Left ventricle myocardium inferior (tissue), 1 donor: ENCODE data around the gene EMID1. TPM values are rescaled to one million over a fixed set of nuclear protein-coding genes. Genes with fewer than 3 reads are reported as not detected.

Source experiments
- DNase-seq: peaks from one replicate; pipeline ENCODE4 v3.0.0-alpha.2; 2020
- H3K27ac ChIP-seq: fragments of 200-600 bp; replicated peaks from 2 replicates; pipeline ENCODE4 v1.8.0; 2021
- H3K27me3 ChIP-seq: fragments of 200-600 bp; 2 replicates; pipeline ENCODE4 v1.8.0; 2021; ENCODE audit warnings: low read depth
- H3K36me3 ChIP-seq: fragments of 200-600 bp; 2 replicates; pipeline ENCODE4 v1.8.0; 2021
- H3K4me1 ChIP-seq: fragments of 200-600 bp; 2 replicates; pipeline ENCODE4 v1.8.0; 2021
- H3K4me3 ChIP-seq: fragments of 200-600 bp; 2 replicates; pipeline ENCODE4 v1.8.0; 2021; ENCODE audit warnings: mild to moderate bottlenecking, moderate library complexity
- H3K9me3 ChIP-seq: fragments of 200-600 bp; replicated peaks from 2 replicates; pipeline ENCODE4 v1.8.0; 2021
- intact Hi-C: fragments of 100-400 bp; cut with micrococcal nuclease; formaldehyde crosslinking; loops from one replicate; pipeline ENCODE4 v1.11.0; 2022
- total RNA-seq: library from RNA; stranded (reverse); fragmentation: NEBNext Ultra II Directional; extraction: Animal tissue kit (Norgen Biotek cat#: 25700); gene quantifications from one replicate; pipeline ENCODE4 v1.2.1, GENCODE V29; 2021
- TF ChIP-seq, protein P1 (sequence below): fragments of 200-600 bp; IDR thresholded peaks from 2 replicates; pipeline ENCODE4 v1.8.0; 2021; ENCODE audit warnings: antibody characterized with exemption, mild to moderate bottlenecking, borderline replicate concordance
- donor health status: DM: no; HTN: yes; CAD: no; lungs with severe emphysema.

Gene EMID1
- total RNA-seq, 1 donor from 2014 or later, result 0.74 TPM

DNA sequence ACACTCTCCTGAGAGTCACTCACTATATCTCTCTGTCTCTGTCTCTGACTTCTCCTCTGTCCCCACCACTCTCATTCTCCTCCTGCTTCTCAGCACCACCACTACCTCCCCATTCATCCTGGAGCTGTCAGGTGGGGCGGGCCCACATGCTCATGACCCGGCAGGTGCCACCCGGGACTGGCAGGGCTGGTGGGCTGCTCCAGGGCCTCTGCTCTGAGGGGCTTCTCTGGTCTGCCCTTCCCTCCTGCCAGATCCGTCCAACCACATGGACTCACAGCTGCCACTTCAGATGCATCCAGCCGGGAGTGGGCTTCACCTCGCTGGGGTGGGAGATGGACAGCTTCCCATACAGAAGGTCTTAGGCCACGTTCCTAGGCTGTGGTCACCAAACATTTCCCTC lies 4.8 kb upstream of the EMID1 start:
- Histone ChIP-seq H3K4me3 (no peak overlapping the region), H3K36me3 (no peaks in the 10 kb centered on the region), H3K4me1 (peaks cover 20% of the 10 kb centered on the region), H3K27me3 (peaks cover under 1% of the 10 kb centered on the region), H3K27ac (no peak overlapping the region), H3K9me3 (peaks cover 3% of the 10 kb centered on the region)
- intact Hi-C loops, result no loop called here
- TF ChIP-seq, protein P1, sequence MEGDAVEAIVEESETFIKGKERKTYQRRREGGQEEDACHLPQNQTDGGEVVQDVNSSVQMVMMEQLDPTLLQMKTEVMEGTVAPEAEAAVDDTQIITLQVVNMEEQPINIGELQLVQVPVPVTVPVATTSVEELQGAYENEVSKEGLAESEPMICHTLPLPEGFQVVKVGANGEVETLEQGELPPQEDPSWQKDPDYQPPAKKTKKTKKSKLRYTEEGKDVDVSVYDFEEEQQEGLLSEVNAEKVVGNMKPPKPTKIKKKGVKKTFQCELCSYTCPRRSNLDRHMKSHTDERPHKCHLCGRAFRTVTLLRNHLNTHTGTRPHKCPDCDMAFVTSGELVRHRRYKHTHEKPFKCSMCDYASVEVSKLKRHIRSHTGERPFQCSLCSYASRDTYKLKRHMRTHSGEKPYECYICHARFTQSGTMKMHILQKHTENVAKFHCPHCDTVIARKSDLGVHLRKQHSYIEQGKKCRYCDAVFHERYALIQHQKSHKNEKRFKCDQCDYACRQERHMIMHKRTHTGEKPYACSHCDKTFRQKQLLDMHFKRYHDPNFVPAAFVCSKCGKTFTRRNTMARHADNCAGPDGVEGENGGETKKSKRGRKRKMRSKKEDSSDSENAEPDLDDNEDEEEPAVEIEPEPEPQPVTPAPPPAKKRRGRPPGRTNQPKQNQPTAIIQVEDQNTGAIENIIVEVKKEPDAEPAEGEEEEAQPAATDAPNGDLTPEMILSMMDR, result no peak
- no peak for DNase-seq

DNA sequence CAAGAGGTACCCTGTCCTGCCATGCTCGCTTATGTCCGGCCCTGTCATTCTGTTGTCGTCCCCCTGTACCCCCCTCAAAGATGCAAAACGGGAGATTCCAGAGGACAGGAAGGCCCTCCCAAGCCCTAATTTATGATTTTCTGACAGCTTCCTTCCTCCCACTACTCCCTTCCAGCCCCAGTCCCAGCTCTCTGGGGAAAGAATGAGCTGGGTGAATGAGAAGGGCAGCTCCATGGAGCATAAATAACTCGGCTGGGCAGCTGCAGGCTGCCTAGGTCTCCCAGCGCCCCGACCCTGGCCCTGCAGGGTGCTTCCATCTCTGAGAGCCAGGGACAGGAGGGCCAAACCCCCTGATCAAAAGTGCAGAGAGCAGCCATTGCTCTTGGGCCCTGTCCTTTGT lies 3.9 kb upstream of the EMID1 start:
- H3K4me1 ChIP-seq, result peaks cover 24% of the 10 kb centered on the region
- H3K9me3 ChIP-seq, result peaks cover 3% of the 10 kb centered on the region
- no peak overlapping the region for H3K4me3 ChIP-seq
- H3K36me3 ChIP-seq, result no peaks in the 10 kb centered on the region
- TF ChIP-seq, protein P1, result no peak
- DNase-seq, result no peak
- H3K27ac ChIP-seq, result peak overlapping the region; percentile 70
- H3K27me3 ChIP-seq, result peaks cover 9% of the 10 kb centered on the region
- intact Hi-C loops, result no loop called here

DNA sequence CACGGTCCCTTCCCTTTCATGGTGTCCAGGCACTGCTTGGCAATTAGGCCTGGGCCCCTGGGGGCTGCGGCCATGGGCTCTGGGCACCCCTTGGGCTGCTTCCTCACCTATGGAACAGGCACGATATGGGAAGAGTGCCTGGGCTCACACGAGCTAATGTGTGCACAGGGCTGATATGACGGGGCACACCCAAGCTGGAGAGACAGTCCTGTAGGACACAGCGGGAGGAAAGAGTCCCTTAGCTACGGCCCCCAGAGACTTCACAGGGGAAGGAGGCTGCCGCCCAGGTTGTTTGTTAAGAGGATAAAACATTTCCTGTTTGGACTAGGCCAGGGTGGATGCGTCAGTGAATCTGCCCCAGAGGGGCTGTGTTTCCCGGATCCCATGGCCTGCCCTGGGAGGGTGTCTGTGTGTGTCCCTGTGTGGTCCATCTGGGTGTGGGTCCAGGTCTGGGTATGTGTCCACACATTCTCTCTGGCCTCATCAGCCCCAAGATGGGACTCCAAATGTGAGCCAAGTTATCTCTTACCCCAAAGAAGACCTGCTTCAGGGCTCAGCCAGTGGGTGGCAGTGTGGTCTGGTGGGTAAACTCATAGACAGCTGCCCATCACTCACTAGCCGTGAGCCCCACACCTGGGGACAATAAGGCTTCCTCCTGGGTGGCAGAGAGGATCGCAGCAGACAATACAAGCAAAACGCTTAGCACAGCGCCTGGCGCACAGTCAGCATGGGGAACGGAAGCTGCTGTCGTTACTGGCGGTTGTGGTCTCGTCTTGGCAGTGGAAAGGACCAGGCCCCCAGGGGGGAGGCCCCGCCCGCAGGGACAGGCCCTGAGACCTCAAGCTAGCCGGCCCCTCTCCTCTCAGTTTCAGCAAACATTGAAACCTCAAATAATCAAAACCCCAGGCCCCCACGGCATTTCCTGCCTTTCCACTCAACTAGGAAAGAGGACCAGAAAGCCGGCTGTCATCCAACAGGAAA lies 3.2 kb upstream of the EMID1 start:
- peaks cover 3% of the 10 kb centered on the region for H3K9me3 ChIP-seq
- H3K36me3 ChIP-seq, result no peaks in the 10 kb centered on the region
- peak overlapping the region; percentile 70 for H3K27ac ChIP-seq
- TF ChIP-seq, protein P1, result peak; percentile 40
- intact Hi-C loops, result no loop called here
- peaks cover 15% of the 10 kb centered on the region for H3K27me3 ChIP-seq
- peaks cover 24% of the 10 kb centered on the region for H3K4me1 ChIP-seq
- peak; percentile 63 for DNase-seq
- no peak overlapping the region for H3K4me3 ChIP-seq

DNA sequence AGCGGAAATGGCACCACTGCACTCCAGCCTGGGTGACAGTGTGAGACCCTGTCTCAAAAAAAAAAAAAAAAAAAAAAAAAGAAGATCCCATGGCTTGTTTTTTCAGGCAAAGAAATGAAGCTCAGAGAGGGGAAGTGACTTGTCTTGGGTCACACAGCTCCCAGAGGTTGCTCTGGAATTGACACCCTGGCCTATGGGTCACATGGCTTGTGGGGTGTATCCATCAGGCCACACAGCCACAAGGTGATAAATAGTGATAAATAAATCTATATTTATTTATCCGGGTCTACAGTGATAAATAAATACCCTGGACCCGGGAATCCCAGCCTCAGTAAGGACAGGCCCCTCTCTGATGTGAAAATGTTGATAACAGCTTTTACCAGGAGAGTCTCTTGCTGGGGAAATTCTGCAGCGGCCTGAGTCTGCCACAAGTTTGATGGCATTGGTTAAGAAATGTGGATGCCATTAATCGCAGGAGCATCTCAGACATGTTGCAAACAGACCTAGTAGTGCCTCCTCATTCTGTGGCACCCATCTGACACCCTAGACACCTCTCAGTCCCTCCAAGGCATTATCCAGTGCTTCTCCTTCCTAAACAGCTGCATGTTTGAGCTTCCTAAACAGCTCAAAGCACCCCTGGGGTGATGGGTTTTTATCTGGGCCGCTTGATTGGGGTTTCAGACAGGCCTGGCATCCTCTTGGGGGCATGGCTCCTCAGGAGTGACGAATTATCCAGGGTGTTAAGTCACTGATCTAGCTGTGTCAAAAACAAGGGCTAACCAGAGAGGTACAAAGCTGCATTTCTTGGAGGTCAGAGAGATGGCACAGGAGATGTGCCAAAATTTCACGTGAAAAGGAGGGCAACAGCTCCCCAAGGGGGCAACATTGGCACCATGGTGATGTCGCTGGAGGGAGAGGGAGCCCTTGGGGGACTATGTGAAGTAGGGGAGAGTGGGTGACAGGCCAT lies 1.9 kb upstream of the EMID1 start:
- H3K36me3 ChIP-seq, result no peaks in the 10 kb centered on the region
- no peak overlapping the region for H3K4me3 ChIP-seq
- DNase-seq, result no peak
- TF ChIP-seq, protein P1, result no peak
- H3K27ac ChIP-seq, result peak overlapping the region; percentile 70
- H3K9me3 ChIP-seq, result no peaks in the 10 kb centered on the region
- H3K4me1 ChIP-seq, result peaks cover 24% of the 10 kb centered on the region
- intact Hi-C loops, result no loop called here
- peaks cover 15% of the 10 kb centered on the region for H3K27me3 ChIP-seq

DNA sequence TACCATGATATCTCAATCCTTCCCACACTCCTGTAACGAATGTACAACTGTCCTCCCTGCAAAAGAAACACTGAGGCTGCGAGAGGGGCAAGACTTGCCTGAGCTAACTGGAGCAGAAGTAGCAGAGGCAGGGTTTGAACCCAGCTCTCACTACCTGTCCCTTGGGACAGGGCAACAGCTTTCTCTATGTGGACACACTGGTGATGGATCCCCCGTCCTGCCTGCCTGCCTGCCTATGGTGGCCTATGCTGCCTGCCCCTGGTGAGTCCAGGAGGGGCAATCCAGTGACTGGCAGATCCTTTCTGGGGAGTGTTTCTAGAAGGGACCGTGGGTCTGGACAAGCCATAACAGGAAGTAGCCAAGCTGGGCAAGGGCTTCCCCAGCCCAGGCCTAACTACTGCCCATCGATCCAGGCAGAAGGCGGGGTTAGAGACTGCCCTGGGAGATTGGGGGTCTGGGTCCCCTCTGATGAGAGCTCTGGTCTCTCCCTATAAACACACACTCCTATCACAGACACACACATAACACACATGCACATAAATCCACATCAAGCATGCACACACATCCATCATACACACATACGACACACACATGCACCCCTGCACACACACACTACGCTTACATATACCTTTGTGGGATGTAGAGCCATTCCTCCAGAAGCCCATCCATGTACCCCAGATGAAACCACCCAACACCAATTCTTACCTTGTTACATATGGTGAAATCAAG lies 1.1 kb upstream of the EMID1 start:
- H3K4me3 ChIP-seq, result no peak overlapping the region
- peaks cover 15% of the 10 kb centered on the region for H3K27me3 ChIP-seq
- H3K36me3 ChIP-seq, result no peaks in the 10 kb centered on the region
- H3K27ac ChIP-seq, result no peak overlapping the region
- TF ChIP-seq, protein P1, result no peak
- DNase-seq, result no peak
- peaks cover 24% of the 10 kb centered on the region for H3K4me1 ChIP-seq
- intact Hi-C loops, result no loop called here
- H3K9me3 ChIP-seq, result no peaks in the 10 kb centered on the region
